ENCODE results near the gene MAN1C1. TPM values are rescaled to one million over a fixed set of nuclear protein-coding genes. Genes with fewer than 3 reads are reported as not detected.

The MAN1C1 gene
- total RNA-seq, 2 donors from 2014 or later, result 2.7 to 4.3 TPM

- TF ChIP-seq CTCF (IDR thresholded peaks at IDR 0.05), result no peak
- Histone ChIP-seq H3K4me3 (no peak overlapping the region), H3K9ac (ENCODE audit: low read depth in 2 of 2, low read length in 2 of 2) (no peak overlapping the region), H3K4me1 (no peaks in the 10 kb centered on the region), H3K27me3 (no peaks in the 10 kb centered on the region), H3K27ac (no peak overlapping the region), H3K9me3 (no peaks in the 10 kb centered on the region), H3K36me3 (no peaks in the 10 kb centered on the region)
- DNase-seq, result no peak
- intact Hi-C loops (cut with DNase I), result no loop called here
Measured at GRCh38 chr1:25750923-25751605, 134.5 kb downstream of the MAN1C1 start.

GRCh38 chr1:25754470-25755181 lies 138.0 kb downstream of the MAN1C1 start:
- intact Hi-C loops (cut with DNase I), result loop anchor here (5.0 kb wide), 1 partner anchor 43 kb away; no protein-coding TSS in a partner anchor

GRCh38 chr1:25755475-25756125 lies 139.0 kb downstream of the MAN1C1 start:
- DNase-seq, result no peak
- no peaks in the 10 kb centered on the region for H3K27me3 ChIP-seq
- no peak overlapping the region for H3K27ac ChIP-seq
- intact Hi-C loops (cut with DNase I), result loop anchor here (5.0 kb wide), 1 partner anchor 42 kb away; no protein-coding TSS in a partner anchor
- H3K36me3 ChIP-seq, result no peaks in the 10 kb centered on the region
- H3K9me3 ChIP-seq, result no peaks in the 10 kb centered on the region
- no peak overlapping the region for H3K9ac ChIP-seq (ENCODE audit: low read depth in 2 of 2, low read length in 2 of 2)
- no peak for TF ChIP-seq CTCF (IDR thresholded peaks at IDR 0.05)
- no peak overlapping the region for H3K4me3 ChIP-seq
- H3K4me1 ChIP-seq, result no peaks in the 10 kb centered on the region

More at GRCh38 chr1:25754470-25755181, 138.0 kb downstream of the MAN1C1 start:
- Histone ChIP-seq H3K9me3 (no peaks in the 10 kb centered on the region), H3K36me3 (no peaks in the 10 kb centered on the region), H3K4me1 (no peaks in the 10 kb centered on the region), H3K4me3 (no peak overlapping the region), H3K9ac (ENCODE audit: low read depth in 2 of 2, low read length in 2 of 2) (no peak overlapping the region), H3K27ac (no peak overlapping the region), H3K27me3 (no peaks in the 10 kb centered on the region)
- DNase-seq, result no peak
- no peak for TF ChIP-seq CTCF (IDR thresholded peaks at IDR 0.05)

GRCh38 chr1:25756215-25756614 lies 139.6 kb downstream of the MAN1C1 start:
- TF ChIP-seq CTCF (IDR thresholded peaks at IDR 0.05), result no peak
- Histone ChIP-seq H3K27ac (no peak overlapping the region), H3K36me3 (no peaks in the 10 kb centered on the region), H3K4me3 (no peak overlapping the region), H3K4me1 (no peaks in the 10 kb centered on the region), H3K9me3 (no peaks in the 10 kb centered on the region), H3K27me3 (no peaks in the 10 kb centered on the region), H3K9ac (ENCODE audit: low read depth in 2 of 2, low read length in 2 of 2) (no peak overlapping the region)
- no peak for DNase-seq
- intact Hi-C loops (cut with DNase I), result loop anchor here (5.0 kb wide), 1 partner anchor 41 kb away; no protein-coding TSS in a partner anchor

- Histone ChIP-seq H3K4me3 (no peak overlapping the region), H3K9ac (ENCODE audit: low read depth in 2 of 2, low read length in 2 of 2) (no peak overlapping the region), H3K9me3 (no peaks in the 10 kb centered on the region), H3K27me3 (no peaks in the 10 kb centered on the region), H3K36me3 (no peaks in the 10 kb centered on the region), H3K4me1 (no peaks in the 10 kb centered on the region), H3K27ac (no peak overlapping the region)
- no peak for DNase-seq
- intact Hi-C loops (cut with DNase I), result loop anchor here (5.0 kb wide), 1 partner anchor 40 kb away; no protein-coding TSS in a partner anchor
- TF ChIP-seq CTCF (IDR thresholded peaks at IDR 0.05), result no peak
Measured at GRCh38 chr1:25757151-25757845, 140.7 kb downstream of the MAN1C1 start.
